ENCODE measurements around the gene RNF128.

RNF128 gene

GRCh38 chrX:106726485-106727437 is at the start of gene RNF128:
Gene RNF128 (plus strand): TSS chrX:106726701. CDS start chrX:106726914, 213 bp downstream.
- DNase-seq (ENCODE audit: low read depth in 1 of 2, low spot score in 1 of 2), result no peak

DNA sequence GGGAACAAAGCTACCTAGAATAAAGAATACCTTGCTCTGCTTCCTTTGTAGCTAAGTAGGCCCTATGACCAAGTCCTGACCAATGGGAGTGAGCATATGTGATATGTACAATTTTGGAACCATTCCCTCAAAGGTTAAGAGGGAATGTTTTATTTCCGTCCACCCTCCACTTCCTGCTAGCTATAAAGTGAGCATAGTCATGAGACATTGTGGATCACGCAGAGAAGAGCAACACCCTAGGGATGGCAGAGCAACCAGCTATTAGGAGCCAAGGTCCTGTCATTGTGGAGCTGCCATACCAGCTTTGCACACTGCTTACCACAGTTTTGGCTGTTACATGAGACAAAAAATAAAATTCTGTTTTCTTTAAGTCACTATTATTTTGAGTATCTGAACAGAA is 45.8 kb upstream of the RNF128 start:
- DNase-seq (ENCODE audit: low read depth in 1 of 2, low spot score in 1 of 2), result no peak

DNA sequence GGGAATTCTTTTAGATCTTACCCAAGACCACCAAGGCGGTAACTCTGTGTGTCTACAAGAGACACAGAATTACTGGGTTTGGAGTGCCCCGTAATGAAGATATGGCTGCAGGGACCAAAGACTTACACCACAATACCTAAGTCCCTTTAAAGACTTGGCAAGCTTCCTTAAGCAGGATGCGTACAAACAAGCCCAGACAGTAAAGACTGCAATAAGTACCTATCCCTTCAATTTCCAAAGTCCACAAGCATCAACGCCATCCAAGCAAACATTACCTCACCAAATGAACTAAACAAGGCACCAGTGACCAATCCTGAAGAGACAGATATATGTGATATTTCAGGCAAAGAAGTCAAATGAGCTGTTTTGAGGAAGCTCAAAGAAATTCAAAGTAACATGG is 42.3 kb upstream of the RNF128 start:
- no peak for DNase-seq (ENCODE audit: low read depth in 1 of 2, low spot score in 1 of 2)

- DNase-seq (ENCODE audit: low read depth in 1 of 2, low spot score in 1 of 2), result no peak
Measured at GRCh38 chrX:106692425-106693065, 34.0 kb upstream of the RNF128 start.

DNA sequence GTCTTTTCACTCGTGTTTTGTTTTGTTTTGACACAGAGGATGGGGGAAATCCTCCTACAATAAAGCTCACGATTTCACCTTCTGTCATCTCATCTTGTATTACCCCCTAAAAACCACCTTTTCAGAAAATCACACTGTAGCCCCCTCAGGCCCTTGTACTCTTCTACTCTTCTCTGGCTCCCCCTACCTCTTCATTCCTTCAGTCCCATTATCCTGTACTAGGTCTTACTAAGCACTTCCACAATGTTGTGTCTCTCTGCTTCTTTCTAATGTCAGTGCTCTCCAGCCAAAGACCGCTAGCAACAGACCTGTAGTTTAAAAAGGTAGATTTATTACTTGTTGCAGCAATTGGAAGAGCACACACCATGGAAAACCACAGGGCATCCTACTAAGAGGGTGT is 30.0 kb upstream of the RNF128 start:
- DNase-seq (ENCODE audit: low read depth in 1 of 2, low spot score in 1 of 2), result no peak

- DNase-seq (ENCODE audit: low read depth in 1 of 2, low spot score in 1 of 2), result no peak
Measured at GRCh38 chrX:106698693-106699092, 27.8 kb upstream of the RNF128 start.

GRCh38 chrX:106702636-106703035 is 23.9 kb upstream of the RNF128 start:
- no peak for DNase-seq (ENCODE audit: low read depth in 1 of 2, low spot score in 1 of 2)

DNA sequence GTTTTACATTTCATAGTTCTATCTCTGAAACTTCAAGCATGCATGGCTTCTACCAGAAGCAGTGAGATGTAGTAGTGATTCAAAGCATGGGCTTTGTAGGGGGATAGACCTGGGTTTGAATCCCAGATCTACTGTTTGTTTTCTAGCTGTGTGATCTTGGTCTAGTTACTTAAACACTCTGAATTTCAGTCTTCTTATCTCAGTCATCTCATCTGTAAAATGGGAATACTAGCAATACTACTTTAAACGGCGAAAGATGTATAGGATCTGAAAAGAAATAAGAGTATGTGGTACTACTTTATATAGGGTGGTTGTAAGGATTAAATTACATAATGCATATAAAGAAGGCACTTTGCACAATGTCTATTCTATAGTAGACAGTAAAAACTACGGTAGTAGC is 20.0 kb upstream of the RNF128 start:
- no peak for DNase-seq (ENCODE audit: low read depth in 1 of 2, low spot score in 1 of 2)

DNA sequence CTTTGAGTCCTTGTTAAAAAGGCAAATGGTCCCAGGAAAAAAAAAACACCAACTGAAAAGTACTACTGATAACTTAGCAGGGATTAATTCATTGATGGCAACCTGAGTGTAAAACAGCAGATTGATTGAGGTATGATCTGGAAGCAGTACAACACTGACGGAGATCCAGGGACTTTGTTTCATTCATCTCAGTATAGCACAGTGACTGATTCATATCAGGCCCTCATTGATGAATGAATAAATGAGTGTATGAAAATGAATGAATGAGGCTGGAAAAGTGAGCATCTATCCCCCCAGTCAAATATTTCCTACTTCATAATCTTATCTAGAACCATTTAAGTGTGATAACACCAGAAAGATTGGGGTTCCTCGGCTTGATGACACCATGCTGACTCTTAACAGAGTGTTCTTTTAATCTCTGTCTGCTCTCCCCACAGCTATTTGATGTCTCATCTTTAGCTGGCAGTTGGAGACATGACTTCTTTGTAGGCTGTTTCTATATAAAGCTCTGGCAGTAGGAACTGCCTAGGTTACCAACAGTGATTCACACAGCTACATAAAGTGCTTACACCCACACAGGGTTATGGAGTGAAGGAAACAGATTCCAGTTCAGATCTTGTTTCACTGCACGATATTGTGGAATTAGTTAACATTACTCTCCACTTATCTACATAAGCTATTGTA is 18.6 kb upstream of the RNF128 start:
- no peak for DNase-seq (ENCODE audit: low read depth in 1 of 2, low spot score in 1 of 2)

- no peak for DNase-seq (ENCODE audit: low read depth in 1 of 2, low spot score in 1 of 2)
Measured at GRCh38 chrX:106710771-106711170, 15.7 kb upstream of the RNF128 start.

DNA sequence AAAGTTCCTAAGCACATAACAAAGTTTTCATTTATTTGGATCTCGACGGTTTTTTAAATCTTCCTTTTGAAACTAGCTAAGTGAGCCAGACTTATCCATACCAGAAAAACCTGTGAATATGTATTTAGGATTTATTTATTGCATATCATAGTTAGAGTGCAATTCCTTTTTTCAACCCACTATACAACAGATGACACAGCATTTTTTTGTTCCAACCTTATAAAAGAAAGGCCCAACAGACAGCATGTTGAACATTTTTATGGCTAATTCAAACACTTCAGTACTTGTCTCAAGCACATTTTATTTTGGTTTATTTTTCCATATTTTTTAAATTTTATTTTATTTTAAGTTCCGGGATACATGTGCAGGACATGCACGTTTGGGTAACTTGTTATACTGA is 15.1 kb upstream of the RNF128 start:
- DNase-seq (ENCODE audit: low read depth in 1 of 2, low spot score in 1 of 2), result no peak

DNA sequence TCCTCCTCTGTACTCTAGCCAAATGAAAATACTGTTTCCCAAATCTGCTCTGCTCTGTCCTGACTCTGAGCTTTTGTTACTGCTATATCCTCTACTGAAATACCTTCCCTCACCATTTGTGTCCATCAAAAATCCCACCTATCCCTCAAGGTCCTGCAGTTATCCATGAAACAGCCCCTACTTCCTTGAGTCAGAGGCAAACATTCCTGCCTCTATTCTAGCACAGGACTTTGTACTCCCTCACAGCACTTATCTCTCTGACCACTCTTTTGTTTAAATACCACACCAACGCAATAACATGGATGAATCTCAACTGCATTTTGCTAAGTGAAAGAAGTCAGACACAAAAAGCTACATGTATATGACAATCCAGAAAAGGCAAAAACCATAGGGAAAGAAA is 10.5 kb upstream of the RNF128 start:
- DNase-seq (ENCODE audit: low read depth in 1 of 2, low spot score in 1 of 2), result no peak

DNA sequence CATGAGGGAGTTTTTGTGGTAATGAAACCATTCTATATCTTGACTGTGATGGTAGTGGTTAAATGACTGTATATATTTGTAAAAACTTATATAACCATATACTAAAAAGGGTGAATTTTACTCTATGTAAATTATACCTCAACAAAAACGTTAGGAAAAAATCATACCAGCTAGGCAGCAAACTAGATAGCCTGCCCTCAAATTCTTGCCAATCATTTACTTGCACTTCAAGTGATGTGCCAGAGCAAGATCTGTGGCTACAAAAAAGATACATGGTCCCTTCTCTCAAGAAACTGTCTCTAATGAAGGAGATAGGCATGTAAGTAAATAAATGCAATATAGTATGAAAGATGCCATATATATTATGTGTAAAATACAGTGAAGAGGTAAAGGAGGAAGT is 10.0 kb upstream of the RNF128 start:
- DNase-seq (ENCODE audit: low read depth in 1 of 2, low spot score in 1 of 2), result no peak

- no peak for DNase-seq (ENCODE audit: low read depth in 1 of 2, low spot score in 1 of 2)
Measured at GRCh38 chrX:106718709-106719108, 7.8 kb upstream of the RNF128 start.

- DNase-seq (ENCODE audit: low read depth in 1 of 2, low spot score in 1 of 2), result no peak
Measured at GRCh38 chrX:106725931-106726330, 570 bp upstream of the RNF128 start.

GRCh38 chrX:106728337-106728736 is 1.8 kb downstream of the RNF128 start:
- no peak for DNase-seq (ENCODE audit: low read depth in 1 of 2, low spot score in 1 of 2)

GRCh38 chrX:106730401-106730800 is 3.9 kb downstream of the RNF128 start:
- DNase-seq (ENCODE audit: low read depth in 1 of 2, low spot score in 1 of 2), result no peak

DNA sequence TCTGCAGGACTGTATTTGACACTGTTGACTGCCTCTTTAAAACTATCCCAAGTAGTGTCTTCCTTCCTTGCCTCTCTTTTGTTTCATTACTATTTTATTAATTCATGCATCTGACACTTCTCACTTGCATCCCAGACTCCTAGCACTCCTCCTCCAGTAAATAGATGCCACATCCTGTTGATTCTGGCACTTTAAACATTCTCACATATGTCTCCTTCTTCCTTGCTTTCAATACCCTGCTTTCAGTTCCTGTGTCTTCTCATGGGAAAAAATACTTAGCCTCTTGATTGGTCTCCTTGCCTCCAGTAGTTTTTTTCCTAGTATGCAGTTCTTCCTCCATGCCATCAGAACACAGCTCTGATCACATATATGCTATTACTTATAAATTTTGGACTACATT is 5.1 kb downstream of the RNF128 start:
- DNase-seq (ENCODE audit: low read depth in 1 of 2, low spot score in 1 of 2), result no peak

- no peak for DNase-seq (ENCODE audit: low read depth in 1 of 2, low spot score in 1 of 2)
Measured at GRCh38 chrX:106734827-106735226, 8.3 kb downstream of the RNF128 start.

DNA sequence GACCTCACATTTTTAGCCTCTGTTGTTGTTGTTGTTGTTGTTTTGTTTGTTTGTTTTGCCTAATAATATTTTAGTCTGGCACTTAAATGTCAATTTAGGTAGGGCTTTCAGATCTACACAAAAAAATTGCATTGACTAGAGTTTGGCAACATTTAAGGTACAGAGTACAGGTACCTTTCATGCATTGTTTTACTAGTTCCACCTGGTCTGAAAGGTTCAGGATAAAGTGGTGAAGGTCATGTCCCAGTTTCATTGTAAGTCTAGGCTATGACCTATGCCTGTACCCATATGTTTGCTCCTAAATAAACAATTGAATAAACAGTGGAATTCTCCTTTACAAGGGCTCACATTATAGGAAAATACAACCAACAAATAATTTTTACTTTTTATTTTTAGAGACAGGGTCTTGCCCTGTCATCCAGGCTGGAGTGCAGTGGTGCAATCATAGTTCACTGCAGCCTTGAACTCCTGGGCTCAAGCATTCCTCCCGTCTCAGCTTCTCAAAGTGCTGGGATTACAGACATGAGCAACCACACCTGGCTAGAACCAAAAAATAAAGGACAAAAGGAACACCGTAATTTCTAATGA is 13.8 kb downstream of the RNF128 start:
- no peak for DNase-seq (ENCODE audit: low read depth in 1 of 2, low spot score in 1 of 2)

GRCh38 chrX:106742193-106742592 is 15.7 kb downstream of the RNF128 start:
- DNase-seq (ENCODE audit: low read depth in 1 of 2, low spot score in 1 of 2), result no peak

DNA sequence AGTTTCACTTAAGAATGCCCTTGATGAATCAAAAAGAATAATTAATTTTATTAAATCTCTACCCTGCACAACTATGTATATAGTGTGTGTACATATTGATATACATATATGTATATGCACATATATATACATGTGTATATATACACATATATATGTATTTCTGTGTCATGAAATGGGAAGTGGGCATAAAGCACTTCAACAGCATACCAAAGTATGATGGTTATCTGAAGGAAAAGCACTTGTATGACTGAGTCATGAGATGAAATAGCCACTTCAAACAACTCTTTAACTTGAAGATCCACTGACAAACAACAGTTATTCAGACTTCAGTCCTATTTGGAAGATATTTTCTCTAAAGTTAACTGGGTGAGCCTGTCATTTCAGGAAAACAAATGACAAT is 16.3 kb downstream of the RNF128 start:
- no peak for DNase-seq (ENCODE audit: low read depth in 1 of 2, low spot score in 1 of 2)

Measured in stimulated activated CD4-positive, alpha-beta T cell treated with anti-CD3 and anti-CD28 coated beads, Interleukin-15, amount 100 ng/mL, for 1 hour (primary cell).